ENCODE measurements around the gene SCFD2. TPM values are rescaled to one million over a fixed set of nuclear protein-coding genes. Genes with fewer than 3 reads are reported as not detected.
A peak's percentile ranks its signal among the peaks of the same experiment; 100 is the strongest.

SCFD2 gene
- total RNA-seq, 1 donor: 24.2 TPM

GRCh38 chr4:52904421-52904820 is 461.4 kb downstream of the SCFD2 start:
- Histone ChIP-seq H3K9me3 (ENCODE audit: low read depth, low read length) (no peaks in the 10 kb centered on the region), H3K4me3 (ENCODE audit: insufficient read depth, low read length) (no peak overlapping the region), H3K4me1 (ENCODE audit: insufficient read depth, low read length) (peaks cover 14% of the 10 kb centered on the region), H3K27ac (ENCODE audit: low read depth, low read length) (peak overlapping the region; percentile 42), H3K79me2 (ENCODE audit: insufficient read depth, low read length) (no peaks in the 10 kb centered on the region), H3K36me3 (ENCODE audit: insufficient read depth, low read length) (no peaks in the 10 kb centered on the region), H4K20me1 (ENCODE audit: insufficient read depth, low read length) (peaks cover 6% of the 10 kb centered on the region), H3K27me3 (ENCODE audit: insufficient read depth, low read length) (no peaks in the 10 kb centered on the region), H3K4me2 (ENCODE audit: insufficient read depth, low read length) (no peak overlapping the region), H2AFZ (ENCODE audit: low read length) (no peak overlapping the region)
- TF ChIP-seq CTCF (IDR thresholded peaks at IDR 0.05; ENCODE audit: extremely low read depth, low read depth, low read length): no peak
- DNase-seq (ENCODE audit: insufficient read length, low spot score, missing footprints): peak; percentile 94

GRCh38 chr4:52903273-52903672 is 462.6 kb downstream of the SCFD2 start:
- Histone ChIP-seq H3K36me3 (ENCODE audit: insufficient read depth, low read length) (no peaks in the 10 kb centered on the region), H3K4me3 (ENCODE audit: insufficient read depth, low read length) (no peak overlapping the region), H3K27ac (ENCODE audit: low read depth, low read length) (no peak overlapping the region)

GRCh38 chr4:52894443-52894842 is 471.4 kb downstream of the SCFD2 start:
- H3K4me1 ChIP-seq (ENCODE audit: insufficient read depth, low read length): peaks cover 4% of the 10 kb centered on the region
- DNase-seq (ENCODE audit: insufficient read length, low spot score, missing footprints): no peak
- no peaks in the 10 kb centered on the region for H3K36me3 ChIP-seq (ENCODE audit: insufficient read depth, low read length)
- H2AFZ ChIP-seq (ENCODE audit: low read length): no peak overlapping the region
- no peak overlapping the region for H3K27ac ChIP-seq (ENCODE audit: low read depth, low read length)
- no peak for TF ChIP-seq CTCF (IDR thresholded peaks at IDR 0.05; ENCODE audit: extremely low read depth, low read depth, low read length)
- no peaks in the 10 kb centered on the region for H3K9me3 ChIP-seq (ENCODE audit: low read depth, low read length)
- H4K20me1 ChIP-seq (ENCODE audit: insufficient read depth, low read length): no peaks in the 10 kb centered on the region
- no peak overlapping the region for H3K4me3 ChIP-seq (ENCODE audit: insufficient read depth, low read length)
- no peaks in the 10 kb centered on the region for H3K27me3 ChIP-seq (ENCODE audit: insufficient read depth, low read length)
- H3K4me2 ChIP-seq (ENCODE audit: insufficient read depth, low read length): no peak overlapping the region
- no peaks in the 10 kb centered on the region for H3K79me2 ChIP-seq (ENCODE audit: insufficient read depth, low read length)

More at GRCh38 chr4:52903273-52903672, 462.6 kb downstream of the SCFD2 start:
- DNase-seq (ENCODE audit: insufficient read length, low spot score, missing footprints): no peak
- Histone ChIP-seq H4K20me1 (ENCODE audit: insufficient read depth, low read length) (peaks cover 6% of the 10 kb centered on the region), H3K4me2 (ENCODE audit: insufficient read depth, low read length) (no peak overlapping the region), H3K79me2 (ENCODE audit: insufficient read depth, low read length) (no peaks in the 10 kb centered on the region), H3K4me1 (ENCODE audit: insufficient read depth, low read length) (peaks cover 13% of the 10 kb centered on the region), H3K27me3 (ENCODE audit: insufficient read depth, low read length) (no peaks in the 10 kb centered on the region), H2AFZ (ENCODE audit: low read length) (no peak overlapping the region), H3K9me3 (ENCODE audit: low read depth, low read length) (no peaks in the 10 kb centered on the region)
- no peak for TF ChIP-seq CTCF (IDR thresholded peaks at IDR 0.05; ENCODE audit: extremely low read depth, low read depth, low read length)

- no peak for TF ChIP-seq CTCF (IDR thresholded peaks at IDR 0.05; ENCODE audit: extremely low read depth, low read depth, low read length)
- no peak for DNase-seq (ENCODE audit: insufficient read length, low spot score, missing footprints)
- Histone ChIP-seq H4K20me1 (ENCODE audit: insufficient read depth, low read length) (no peaks in the 10 kb centered on the region), H2AFZ (ENCODE audit: low read length) (no peak overlapping the region), H3K27me3 (ENCODE audit: insufficient read depth, low read length) (no peaks in the 10 kb centered on the region), H3K4me2 (ENCODE audit: insufficient read depth, low read length) (no peak overlapping the region), H3K36me3 (ENCODE audit: insufficient read depth, low read length) (no peaks in the 10 kb centered on the region), H3K4me1 (ENCODE audit: insufficient read depth, low read length) (peaks cover 4% of the 10 kb centered on the region), H3K27ac (ENCODE audit: low read depth, low read length) (no peak overlapping the region), H3K79me2 (ENCODE audit: insufficient read depth, low read length) (no peaks in the 10 kb centered on the region), H3K4me3 (ENCODE audit: insufficient read depth, low read length) (no peak overlapping the region), H3K9me3 (ENCODE audit: low read depth, low read length) (no peaks in the 10 kb centered on the region)
These were observed 473.0 kb downstream of the SCFD2 start for GRCh38 chr4:52892880-52893279.

Measured in osteoblast (primary cell).